SIG-M5 treated with dmso at 0.1 percent for 504 hours (cell line): ENCODE results near the gene CD82.
"Not testable (repeated sequence)": the region's sequence is repeated elsewhere in the genome, so short reads cannot be mapped to it uniquely, and the experiment has no call there.

Source experiments
- DNase-seq: peaks from one replicate; lab custom pipeline; 2025; ENCODE audit not compliant: unreplicated experiment; lab: John Stamatoyannopoulos, UW

CD82 gene

DNA sequence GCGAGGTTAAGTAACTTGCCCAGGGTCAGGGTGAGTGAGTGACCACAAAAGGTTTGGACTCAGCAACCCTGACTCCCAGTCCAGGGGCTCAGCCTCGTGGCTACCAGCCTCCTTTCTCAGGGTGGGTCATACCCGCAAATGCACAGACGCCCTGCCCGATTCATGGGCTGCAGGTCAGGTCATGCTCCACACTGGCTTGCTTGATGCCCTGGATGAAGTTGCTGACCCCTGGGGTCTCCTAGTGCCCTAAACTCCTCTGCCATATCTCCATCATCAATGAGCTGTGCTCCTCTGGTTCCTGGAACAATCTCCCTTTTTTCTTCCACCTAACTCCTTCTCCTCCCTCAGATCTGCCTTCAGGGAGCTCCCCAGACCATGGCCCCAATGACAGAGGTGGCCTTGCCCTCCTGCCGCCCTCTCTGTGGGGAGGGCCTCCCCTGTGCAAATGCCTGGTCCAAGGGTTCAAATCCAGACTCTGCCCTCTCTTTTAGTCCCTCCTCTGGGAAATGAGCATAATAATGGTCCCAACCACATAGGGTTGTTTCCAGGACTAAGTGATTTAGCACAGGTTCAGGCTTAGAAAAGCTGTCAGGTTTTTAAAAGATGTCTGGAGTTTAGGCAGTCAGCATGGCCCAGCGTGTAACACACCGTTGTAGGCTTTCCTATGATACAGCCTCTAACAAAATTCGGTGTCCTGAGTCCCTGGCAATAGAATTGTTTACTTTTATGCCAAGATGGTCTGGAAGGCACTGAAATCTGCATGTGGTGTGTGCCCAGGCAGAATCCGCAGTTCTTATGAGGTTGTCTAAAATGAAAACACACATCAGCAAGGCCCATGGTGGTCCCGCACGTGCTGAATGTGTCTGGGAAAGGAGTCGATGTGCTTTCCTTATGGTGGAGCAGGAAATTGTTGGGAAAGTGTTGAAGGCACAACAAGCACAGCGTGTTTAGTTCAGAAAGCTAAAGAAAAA lies 63.6 kb downstream of the CD82 start:
- DNase-seq: no peak

DNA sequence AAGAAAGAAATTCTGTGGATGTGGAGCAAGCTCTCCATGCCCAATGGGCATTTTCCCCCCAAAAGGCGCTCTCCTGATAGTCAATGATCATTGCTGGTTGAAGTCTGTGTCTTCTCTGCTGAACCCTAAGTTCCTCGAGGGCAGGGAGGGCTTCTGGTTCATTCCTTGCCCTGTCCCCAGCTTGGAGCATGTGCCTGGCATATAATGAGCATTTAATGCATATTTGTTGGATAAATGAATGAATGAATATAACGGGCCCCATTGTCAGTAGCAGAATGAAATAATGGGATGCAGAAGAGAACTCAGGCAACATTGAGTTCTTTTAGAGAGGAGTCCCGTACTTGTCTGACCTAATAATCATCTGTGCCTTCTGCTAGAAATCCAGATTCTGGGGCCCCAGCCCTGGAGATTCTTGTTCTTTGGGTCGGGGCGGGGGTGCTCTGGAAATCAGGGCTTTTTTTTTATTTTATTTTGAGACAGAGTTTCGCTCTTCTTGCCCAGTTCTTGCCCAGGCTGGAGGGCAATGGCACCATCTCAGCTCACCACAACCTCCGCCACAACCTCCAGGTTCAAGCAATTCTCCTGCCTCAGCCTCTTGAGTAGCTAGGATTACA lies 64.4 kb downstream of the CD82 start:
- no peak for DNase-seq

DNA sequence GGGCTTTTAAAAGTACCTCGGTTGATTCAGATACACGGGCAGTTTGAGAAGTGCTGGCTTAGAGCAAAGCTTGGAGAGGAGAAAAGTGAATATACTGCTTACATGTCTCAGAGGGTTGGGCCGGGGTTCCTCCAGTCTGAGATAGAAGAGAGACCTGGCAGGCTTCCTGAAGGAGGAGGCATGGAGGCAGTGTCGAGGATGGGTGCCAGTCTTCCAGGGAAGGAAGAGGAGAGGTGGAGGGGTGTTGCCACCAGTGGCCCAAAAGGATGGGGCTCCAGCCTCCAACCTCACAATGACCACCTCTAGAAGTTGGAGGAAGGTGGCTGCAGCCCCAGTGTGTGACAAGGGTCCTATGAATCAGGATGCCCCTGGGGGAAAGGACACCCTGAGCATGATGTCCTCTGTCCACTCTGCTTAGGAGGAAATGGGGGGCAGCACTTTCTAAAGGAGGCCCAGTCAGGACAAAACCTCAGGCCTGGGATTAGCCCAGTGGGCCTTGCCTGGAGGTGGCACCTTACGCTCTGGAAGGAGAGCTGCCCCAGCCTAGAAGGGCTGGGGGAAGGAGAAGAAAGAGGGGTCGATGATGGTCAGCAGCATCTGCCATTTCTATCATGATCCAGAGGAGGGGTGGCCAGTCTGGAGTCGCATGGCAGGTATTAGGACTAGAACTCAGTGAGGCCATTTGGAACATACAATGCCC lies 65.2 kb downstream of the CD82 start:
- no peak for DNase-seq

DNA sequence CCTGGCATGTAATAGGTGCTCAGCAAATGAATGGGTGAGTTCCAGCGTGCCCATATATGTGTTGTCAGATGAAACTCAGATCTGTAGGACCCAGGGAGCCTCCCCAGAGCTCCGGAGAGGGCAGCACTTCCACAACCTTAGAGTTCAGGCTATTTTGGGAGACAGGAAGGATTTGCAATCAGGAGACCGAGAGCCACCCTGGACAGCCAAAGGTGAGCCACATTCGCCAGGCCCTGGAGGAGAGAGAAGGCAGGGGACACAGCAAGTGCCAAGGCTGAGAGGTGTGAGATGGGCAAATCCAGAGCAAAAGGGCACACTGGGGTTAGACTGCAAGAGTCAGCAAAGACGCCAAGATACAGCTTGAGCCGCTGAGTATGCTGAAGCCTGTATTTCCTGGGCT lies 66.4 kb downstream of the CD82 start:
- no peak for DNase-seq

DNA sequence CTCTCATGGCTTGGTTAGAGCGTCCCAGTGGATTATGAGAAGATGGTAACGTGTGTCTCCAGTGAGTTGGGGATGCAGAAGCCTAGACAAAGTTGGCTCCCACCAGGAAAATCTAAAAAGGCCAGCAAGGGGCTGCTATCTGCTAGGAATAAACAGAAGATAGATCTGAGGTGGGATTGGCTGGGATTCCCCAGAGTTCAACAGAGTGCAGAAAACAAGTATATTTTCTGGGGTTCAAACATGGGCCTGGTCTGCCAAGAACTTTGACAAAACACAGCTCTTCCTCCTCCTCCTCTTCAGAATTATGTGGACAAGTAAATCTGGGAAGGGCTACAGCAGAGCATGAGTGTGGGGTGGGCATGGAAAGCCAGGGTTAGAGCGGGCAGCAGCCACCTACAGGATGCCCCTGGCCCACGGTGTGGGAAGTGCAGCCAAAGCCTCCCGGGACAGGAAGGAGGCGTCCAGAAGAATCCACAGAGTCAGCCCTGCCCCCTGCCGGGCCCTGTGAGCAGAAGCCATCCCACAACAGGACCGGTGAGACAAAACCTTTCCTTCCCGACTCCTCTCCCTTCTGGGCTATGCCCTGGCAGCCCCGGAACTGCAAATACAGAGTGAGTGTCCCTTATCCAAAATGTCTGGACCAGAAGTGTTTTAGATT lies 67.1 kb downstream of the CD82 start:
- no peak for DNase-seq

DNA sequence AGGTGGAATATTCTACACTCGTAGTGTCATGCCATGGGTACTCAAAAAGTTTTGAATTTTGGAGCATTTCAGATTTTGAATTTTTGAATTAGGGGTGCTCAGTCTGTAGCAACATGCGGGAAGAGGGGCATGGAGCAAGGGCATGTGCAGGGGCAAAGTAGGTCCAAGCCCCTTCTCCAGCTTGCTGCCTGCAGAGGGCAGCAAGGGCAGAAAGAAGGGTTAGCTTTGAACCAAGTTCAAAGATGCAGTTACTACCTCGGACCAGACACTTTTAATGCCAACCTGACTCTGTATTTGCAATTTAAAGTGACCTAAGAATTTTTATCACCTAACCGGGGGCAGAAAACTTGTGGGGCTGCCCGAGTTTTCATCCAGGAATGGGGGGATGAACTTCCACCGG lies 68.2 kb downstream of the CD82 start:
- DNase-seq: no peak

DNA sequence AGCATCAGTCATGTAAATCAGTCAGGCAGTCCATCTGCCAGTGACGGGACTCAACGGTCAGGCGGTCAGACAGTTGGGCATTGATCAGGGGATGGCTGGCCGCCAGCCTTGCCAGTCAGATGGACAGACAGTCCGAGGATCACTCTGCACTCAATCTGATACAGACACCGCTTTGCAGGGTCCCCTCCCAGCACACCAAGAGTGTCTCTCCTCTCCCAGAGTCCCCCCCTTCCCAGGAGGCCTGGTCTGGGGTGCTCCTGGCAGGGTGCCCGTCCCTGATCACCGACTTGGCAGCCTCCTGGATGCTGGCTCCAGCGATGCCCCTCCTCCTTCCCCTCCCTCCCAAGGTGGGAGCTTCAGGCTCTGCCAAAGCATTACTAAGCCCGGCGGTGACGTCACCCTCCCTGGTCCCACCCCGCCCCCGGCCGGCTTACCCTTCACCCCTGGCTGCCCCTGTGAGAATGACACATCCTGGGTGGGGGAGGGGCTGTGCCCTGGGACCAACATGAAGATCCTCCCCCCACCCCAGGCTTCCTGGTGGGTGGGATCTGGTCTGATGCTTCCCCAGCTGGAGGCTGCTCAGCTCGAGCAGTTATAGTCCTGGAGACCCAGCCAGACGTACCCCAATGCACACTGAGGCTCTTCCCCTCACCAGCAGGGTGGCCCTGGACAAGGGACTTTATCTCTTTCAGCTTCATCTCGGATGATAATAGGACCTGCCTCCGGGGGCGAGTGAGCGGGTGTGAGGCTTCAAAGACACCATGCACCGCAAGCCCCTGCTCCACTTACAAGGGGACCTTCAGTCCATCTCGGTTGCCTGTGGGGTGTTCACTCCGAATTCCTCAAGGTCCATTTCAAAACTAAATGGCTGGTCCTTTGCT lies 69.2 kb downstream of the CD82 start:
- DNase-seq: no peak

DNA sequence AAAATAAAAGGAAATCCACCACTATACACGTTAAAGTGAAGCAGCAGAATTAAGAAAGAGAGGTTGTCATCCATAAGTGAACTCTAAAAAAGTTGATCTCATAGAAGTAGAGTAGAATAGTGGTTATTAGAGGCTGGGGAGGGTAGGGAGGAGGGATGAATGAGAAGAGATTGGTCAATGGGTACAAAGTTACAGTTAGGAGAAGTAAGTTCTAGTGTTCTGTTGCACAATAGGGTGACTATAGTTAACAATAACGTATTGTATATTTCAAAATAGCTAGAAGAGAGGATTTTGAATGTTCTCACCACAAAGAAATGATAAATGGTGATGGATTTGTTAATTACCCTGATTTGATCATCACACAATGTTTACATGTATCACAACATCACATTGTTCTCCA lies 72.0 kb downstream of the CD82 start:
- peak; percentile 87 for DNase-seq

DNA sequence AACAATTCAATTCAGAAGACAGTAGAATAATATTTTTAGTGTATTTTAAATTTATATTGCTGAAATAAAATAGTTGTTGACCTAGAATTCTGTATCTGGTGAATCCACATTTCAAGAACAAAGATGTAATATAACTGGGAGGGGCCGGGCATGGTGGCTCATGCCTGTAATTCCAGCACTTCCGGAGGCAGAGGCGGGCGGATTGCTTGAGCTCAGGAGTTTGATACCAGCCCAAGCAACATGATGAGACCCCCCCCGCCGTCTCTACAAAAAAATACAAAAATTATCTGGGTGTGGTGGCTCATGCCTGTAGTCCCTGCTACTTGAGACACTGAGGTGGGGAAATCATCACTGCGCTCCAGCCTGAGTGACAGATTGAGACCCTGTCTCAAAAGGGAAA lies 72.6 kb downstream of the CD82 start:
- no peak for DNase-seq

DNA sequence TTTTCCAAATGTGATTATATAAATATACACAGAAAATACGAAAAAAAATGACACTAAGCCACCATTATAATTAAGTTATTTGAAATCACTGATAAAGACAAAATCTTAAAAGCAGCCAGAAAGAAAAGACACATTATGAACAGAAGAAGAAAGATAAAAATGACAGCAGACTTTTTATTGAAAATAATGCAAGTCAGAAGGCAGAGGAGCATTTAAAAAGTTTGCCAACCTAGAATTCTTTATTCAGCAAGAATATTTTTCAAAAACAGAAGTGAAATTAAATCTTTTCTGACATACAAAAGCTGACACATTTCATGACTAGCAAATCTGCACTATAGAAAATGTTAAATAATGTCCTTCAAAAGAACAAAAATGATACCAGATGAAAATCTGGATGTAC lies 77.8 kb downstream of the CD82 start:
- DNase-seq: no peak

DNA sequence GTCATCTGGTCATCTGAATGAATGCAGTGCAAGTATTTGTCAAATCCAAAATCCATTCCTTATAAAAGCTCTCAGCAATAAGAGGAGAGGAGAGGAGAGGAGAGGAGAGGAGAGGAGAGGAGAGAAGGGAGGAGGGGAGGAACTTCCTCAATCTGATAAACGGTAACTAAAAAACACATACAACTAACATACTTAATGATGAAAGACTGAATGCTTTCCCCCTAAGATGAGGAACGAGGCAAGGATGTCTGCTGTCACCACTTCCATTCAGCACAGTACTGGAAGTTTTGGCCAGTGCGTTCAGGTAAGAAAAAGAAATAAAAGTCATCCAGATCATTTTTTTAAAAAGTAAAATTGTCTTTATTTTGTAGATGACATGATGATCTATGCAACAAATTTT lies 80.4 kb downstream of the CD82 start:
- peak; percentile 38 for DNase-seq

DNA sequence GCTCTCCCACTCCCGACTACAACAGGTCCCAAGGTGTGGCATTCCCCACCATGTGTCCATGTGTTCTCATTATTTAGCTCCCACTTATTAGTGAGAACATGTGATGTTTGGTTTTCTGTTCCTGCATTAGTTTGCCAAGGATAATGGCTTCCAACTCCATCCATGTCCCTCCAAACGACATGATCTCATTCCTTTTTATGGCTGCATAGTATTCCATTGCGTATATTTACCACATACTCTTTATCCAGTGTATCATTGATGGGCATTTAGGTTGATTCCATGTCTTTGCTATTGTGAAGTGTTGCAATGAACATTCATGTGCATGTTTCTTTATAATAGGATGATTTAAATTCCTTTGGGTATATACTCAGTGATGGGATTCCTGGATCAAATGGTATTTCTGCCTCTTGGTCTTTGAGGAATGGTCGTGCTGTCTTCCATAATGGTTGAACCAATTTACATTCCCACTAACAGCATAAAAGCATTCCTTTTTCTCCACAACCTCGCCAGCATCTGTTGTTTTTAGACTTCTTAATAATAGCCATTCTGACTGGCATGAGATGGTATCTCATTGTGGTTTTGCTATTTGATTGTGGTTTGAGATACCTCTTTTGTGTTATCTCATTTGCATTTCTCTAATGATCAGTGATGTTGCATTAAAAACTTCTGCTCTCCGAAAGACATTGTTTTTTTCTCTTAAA lies 81.9 kb downstream of the CD82 start:
- DNase-seq: not testable (repeated sequence)

DNA sequence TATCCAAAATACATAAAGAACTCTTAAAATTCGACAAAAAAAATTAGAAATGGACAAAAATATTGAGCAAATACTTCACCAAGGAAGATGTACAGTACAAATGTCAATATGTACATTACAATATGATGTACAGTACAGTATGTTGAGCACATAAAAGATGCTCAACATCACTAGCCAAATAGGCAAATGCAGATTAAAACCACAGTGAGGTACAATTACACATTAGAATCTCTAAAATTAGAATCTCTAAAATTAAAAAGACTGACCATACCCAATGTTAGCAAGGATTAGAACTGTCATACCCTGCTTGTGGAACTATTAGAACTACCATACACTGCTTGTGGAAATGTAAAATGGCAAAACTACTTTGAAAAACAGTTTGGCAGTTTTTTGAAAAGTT lies 82.6 kb downstream of the CD82 start:
- no peak for DNase-seq

DNA sequence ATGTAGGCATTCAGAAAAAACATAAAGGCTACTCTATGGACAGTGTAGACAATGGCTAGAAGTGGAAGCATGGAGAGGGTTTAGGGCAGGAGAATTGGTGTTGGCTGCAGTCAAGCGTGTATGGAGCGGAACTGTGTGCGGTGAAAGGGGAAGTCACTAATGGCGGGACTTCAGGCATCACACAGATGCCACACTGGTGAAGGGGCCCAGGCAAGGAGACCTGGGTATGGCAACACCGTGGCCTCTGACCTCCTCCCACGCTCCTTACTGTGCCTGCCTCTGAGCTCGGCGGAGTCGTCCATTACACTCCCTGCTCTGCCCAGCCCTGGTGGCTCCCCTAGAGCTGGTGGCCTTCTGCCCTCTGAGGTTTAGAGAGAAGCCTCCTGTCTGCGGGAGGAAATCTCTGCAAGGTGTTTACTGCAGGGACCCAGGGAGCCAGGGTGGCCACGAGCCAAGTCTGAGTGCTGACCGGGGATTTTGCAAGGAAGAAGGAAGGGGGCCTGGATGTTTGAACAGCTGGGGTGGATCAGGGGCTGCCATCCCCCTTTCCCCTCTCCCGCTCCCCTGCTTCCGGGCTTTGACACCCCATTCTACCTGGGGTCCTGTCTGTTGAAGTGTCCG lies 86.2 kb downstream of the CD82 start:
- DNase-seq: no peak

DNA sequence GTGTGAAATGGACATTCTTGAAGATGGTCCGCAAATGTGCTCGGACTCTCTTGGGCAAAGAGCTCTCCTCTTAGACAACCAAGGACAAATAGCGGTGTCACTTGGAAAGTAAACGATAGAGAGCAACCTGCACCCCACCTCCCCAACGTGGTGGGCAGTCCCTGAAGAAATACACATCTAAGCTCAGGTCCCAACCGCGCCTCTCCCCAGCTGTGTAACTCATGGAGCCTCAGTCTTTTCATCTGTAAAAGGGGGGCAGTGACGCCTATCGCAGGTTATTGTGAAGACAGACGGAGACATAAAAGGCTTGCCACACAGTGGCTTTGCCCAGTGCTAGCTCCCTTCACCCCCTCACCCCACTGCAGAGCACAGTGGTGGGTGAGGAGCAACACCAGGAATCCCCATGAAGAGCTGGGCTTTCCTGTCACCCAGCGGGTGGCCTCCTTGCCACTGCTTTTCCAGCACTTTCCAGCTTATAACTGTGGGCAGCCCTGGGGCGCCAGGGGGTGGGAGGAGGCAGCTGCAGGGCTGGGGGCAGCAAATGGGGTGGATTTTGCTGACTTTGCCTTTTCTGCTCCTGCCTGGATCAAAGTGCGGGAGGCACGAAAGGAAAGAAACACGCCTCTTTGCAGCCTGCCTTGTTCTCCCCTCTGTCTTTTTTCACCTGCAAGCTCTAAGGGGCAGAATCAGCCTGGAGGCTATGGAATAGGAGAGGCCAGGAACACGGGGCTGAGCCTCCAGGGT lies 87.6 kb downstream of the CD82 start:
- no peak for DNase-seq

DNA sequence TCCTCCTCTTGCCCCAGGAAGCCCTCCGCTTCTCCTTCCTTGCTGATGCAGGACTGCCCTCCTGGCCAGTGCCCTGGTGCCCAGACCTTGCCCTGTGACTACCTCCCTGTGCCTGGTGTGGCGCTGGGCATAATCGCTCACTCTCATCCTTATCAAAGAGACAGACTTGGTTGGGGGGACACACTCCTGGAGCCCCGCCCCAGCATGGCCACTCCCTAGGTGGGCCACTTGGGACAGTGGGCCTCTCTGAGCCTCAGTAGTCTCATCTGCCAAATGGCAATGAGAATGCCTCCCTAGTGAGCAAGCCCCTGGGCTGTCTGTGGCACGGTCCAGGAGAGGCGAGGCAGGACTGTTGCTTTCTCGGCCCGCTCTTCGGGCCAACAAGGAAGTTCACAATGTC lies 88.6 kb downstream of the CD82 start:
- no peak for DNase-seq

DNA sequence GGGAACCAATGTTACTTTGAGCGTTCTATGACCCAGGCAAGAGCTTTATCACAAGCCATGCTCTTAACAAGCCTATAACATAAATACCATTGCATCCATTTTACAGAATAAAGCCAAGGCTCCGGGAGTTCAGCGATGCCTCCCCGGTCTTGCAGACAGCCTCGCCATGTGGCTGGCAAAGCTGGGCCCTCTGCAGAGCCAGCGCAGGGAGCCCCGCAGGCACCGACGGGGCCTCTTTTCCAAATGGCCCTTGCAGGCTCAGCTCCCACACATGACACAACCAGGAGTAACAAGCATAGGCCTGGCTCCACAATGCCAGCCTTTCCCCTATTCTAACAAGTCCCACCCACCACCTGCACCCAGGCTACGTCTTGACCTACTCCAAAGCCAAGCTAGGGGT lies 89.1 kb downstream of the CD82 start:
- no peak for DNase-seq

DNA sequence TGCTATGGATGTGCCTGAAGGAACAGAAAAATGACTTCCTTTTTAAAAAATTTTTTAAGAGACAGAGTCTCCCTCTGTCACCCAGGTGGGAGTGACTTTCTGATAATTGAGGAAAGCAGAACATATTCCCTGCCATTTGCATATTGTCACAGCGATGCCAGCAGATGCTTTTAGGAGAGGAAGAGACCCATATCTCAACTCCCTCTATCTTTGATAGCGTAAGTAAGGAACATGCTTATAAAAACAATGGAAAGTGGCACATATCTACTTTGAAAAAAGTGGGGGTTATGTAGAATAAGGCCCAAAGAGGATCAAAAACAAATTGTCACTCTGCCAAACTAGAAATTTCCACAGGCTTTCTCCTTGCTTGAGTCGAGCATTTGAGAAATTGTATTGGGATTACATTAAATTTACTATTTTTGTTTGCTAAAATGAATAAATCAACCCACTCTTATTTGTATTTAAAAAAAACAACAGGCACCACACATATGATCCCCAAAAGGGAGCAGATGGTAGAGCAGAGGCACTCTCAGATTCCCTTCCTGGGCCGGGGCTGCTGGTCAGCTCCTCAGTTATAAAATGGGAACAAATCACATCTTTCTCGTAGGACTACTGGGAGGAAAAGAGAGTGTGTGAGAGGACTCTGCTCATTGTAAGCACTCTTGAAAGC lies 92.5 kb downstream of the CD82 start:
- DNase-seq: no peak
